Stomach (tissue), 4 donors: Measurements from ENCODE around the gene NAV2.

Source experiments
- CTCF ChIP-seq, 7 experiments: fragments of 450-650 bp in 4 of 7; fragments of 200-600 bp in 3 of 7; sonication (generic) in 3 of 7; IDR thresholded peaks; one replicate each; pipeline ENCODE4 v1.5.1; 2016 to 2019; ENCODE audit warnings: antibody characterized with exemption in 7 of 7, control low read depth in 2 of 7, mild to moderate bottlenecking in 1 of 7
- EP300 ChIP-seq: sonication (generic); formaldehyde crosslinking; IDR thresholded peaks from one replicate; pipeline ENCODE4 v1.6.1; 2017; ENCODE audit warnings: antibody characterized with exemption
- POLR2A ChIP-seq, 4 donors: fragments of 450-650 bp; IDR thresholded peaks; one replicate each; pipeline ENCODE4 v1.6.1; 2016; ENCODE audit warnings: antibody characterized with exemption in 4 of 4, control low read depth in 2 of 4, mild to moderate bottlenecking in 1 of 4, moderate library complexity in 1 of 4
- POLR2AphosphoS5 ChIP-seq, 3 donors: sonication (generic); formaldehyde crosslinking; IDR thresholded peaks; one replicate each; pipeline ENCODE4 v1.6.1; 2016; ENCODE audit warnings: antibody characterized with exemption in 3 of 3

- TF ChIP-seq POLR2A (IDR thresholded peaks at IDR 0.05) (no peak), POLR2AphosphoS5 (IDR thresholded peaks at IDR 0.05) (no peak), CTCF (IDR thresholded peaks at IDR 0.05) (no peak), EP300 (no peak)
These were observed 443.7 kb downstream of the NAV2 start for GRCh38 chr11:20156280-20156875.
